ENCODE data around the gene PRDM16.

DNA sequence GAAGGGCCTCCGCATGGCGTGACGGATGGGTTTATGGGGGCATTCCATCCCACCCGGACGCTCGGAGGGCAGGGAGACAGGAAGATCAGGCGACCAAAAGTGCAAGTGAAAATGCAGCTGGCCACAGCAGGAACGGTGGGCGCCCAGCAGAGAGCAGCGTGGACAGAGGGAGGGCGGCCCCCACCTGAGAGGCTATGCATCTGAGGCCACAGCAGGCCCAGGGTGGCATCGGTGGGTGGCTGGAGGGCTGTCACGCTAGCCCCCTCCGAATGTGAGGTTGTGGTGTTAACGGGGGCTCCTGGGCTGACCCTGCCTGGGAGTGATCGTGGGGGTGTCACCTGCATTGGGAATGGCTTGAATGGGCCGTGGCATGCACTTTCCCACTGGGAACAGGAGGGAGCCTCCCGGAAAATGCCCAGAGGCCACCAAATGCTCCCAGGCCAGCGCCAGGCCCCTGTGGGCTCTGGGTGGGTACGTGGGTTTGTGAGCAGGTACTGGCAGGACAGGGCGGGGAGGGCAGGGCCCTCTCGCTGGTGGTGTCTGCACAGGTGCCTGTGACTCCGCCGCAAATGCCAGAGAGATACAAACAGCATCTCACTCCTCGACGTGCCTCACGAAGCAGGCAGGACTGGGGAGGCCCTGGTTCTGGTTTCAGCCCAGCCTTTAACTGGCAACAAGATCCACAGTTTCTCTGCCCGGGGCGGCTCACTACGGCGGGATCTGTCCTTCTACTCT is 172.8 kb downstream of the PRDM16 start:
- TF ChIP-seq TAF1 (conservative IDR thresholded peaks at IDR 0.05) (no peak), HNF4G (IDR thresholded peaks at IDR 0.05) (no peak), GABPA (IDR thresholded peaks at IDR 0.05 in 1 of 2, conservative IDR thresholded peaks at IDR 0.05 in 1 of 2) (no peak), EGR1 (IDR thresholded peaks at IDR 0.05; ENCODE audit: low read depth in 2 of 2) (no peak), SP1 (IDR thresholded peaks at IDR 0.05) (no peak), JUND (IDR thresholded peaks at IDR 0.05) (no peak), RAD21 (IDR thresholded peaks at IDR 0.05) (no peak), FOXA1 (IDR thresholded peaks at IDR 0.05) (no peak), YY1 (IDR thresholded peaks at IDR 0.05) (no peak)
- TF ChIP-seq, protein P1, sequence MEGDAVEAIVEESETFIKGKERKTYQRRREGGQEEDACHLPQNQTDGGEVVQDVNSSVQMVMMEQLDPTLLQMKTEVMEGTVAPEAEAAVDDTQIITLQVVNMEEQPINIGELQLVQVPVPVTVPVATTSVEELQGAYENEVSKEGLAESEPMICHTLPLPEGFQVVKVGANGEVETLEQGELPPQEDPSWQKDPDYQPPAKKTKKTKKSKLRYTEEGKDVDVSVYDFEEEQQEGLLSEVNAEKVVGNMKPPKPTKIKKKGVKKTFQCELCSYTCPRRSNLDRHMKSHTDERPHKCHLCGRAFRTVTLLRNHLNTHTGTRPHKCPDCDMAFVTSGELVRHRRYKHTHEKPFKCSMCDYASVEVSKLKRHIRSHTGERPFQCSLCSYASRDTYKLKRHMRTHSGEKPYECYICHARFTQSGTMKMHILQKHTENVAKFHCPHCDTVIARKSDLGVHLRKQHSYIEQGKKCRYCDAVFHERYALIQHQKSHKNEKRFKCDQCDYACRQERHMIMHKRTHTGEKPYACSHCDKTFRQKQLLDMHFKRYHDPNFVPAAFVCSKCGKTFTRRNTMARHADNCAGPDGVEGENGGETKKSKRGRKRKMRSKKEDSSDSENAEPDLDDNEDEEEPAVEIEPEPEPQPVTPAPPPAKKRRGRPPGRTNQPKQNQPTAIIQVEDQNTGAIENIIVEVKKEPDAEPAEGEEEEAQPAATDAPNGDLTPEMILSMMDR (IDR thresholded peaks at IDR 0.05; ENCODE audit: low read depth, low read length, missing input control), result no peak
- TF ChIP-seq, protein P2, sequence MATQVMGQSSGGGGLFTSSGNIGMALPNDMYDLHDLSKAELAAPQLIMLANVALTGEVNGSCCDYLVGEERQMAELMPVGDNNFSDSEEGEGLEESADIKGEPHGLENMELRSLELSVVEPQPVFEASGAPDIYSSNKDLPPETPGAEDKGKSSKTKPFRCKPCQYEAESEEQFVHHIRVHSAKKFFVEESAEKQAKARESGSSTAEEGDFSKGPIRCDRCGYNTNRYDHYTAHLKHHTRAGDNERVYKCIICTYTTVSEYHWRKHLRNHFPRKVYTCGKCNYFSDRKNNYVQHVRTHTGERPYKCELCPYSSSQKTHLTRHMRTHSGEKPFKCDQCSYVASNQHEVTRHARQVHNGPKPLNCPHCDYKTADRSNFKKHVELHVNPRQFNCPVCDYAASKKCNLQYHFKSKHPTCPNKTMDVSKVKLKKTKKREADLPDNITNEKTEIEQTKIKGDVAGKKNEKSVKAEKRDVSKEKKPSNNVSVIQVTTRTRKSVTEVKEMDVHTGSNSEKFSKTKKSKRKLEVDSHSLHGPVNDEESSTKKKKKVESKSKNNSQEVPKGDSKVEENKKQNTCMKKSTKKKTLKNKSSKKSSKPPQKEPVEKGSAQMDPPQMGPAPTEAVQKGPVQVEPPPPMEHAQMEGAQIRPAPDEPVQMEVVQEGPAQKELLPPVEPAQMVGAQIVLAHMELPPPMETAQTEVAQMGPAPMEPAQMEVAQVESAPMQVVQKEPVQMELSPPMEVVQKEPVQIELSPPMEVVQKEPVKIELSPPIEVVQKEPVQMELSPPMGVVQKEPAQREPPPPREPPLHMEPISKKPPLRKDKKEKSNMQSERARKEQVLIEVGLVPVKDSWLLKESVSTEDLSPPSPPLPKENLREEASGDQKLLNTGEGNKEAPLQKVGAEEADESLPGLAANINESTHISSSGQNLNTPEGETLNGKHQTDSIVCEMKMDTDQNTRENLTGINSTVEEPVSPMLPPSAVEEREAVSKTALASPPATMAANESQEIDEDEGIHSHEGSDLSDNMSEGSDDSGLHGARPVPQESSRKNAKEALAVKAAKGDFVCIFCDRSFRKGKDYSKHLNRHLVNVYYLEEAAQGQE (IDR thresholded peaks at IDR 0.05), result no peak
- TF ChIP-seq, protein P3, sequence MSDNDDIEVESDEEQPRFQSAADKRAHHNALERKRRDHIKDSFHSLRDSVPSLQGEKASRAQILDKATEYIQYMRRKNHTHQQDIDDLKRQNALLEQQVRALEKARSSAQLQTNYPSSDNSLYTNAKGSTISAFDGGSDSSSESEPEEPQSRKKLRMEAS (IDR thresholded peaks at IDR 0.05), result no peak
- TF ChIP-seq, protein P4, sequence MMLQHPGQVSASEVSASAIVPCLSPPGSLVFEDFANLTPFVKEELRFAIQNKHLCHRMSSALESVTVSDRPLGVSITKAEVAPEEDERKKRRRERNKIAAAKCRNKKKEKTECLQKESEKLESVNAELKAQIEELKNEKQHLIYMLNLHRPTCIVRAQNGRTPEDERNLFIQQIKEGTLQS (IDR thresholded peaks at IDR 0.05), result no peak
- TF ChIP-seq, protein P5, sequence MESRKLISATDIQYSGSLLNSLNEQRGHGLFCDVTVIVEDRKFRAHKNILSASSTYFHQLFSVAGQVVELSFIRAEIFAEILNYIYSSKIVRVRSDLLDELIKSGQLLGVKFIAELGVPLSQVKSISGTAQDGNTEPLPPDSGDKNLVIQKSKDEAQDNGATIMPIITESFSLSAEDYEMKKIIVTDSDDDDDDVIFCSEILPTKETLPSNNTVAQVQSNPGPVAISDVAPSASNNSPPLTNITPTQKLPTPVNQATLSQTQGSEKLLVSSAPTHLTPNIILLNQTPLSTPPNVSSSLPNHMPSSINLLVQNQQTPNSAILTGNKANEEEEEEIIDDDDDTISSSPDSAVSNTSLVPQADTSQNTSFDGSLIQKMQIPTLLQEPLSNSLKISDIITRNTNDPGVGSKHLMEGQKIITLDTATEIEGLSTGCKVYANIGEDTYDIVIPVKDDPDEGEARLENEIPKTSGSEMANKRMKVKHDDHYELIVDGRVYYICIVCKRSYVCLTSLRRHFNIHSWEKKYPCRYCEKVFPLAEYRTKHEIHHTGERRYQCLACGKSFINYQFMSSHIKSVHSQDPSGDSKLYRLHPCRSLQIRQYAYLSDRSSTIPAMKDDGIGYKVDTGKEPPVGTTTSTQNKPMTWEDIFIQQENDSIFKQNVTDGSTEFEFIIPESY (IDR thresholded peaks at IDR 0.05), result no peak
